CD4-positive, alpha-beta T cell (primary cell): ENCODE measurements around the gene SERGEF. TPM values are rescaled to one million over a fixed set of nuclear protein-coding genes. Genes with fewer than 3 reads are reported as not detected.

ENCODE experiments used
- ATAC-seq: fragments of 200-7000 bp; cut with Tn5 transposase; one replicate; pipeline ENCODE4 v1.10.0; 2022; ENCODE audit warnings: mild to moderate bottlenecking; ENCODE audit not compliant: poor library complexity
- CTCF ChIA-PET: fragments of 350-600 bp; sonication (Branson Sonifier 250); formaldehyde crosslinking; loops from one replicate; lab custom pipeline; 2021; ENCODE audit warnings: antibody characterized with exemption, inconsistent platforms; lab: Charles Lee
- POLR2A ChIA-PET: fragments of 350-600 bp; sonication (Branson Sonifier 250); formaldehyde crosslinking; loops from one replicate; lab custom pipeline; 2021; ENCODE audit warnings: antibody characterized with exemption, inconsistent platforms; lab: Charles Lee
- DNase-seq, 14 experiments: peaks; one replicate each; pipeline ENCODE4 v3.0.0-alpha.2; 2013 to 2020; ENCODE audit warnings: mixed read lengths in 2 of 14
- H3K27ac ChIP-seq, 2 donors: one replicate each; pipeline versions ENCODE4 v1.5.1 to v1.7.0; 2013; ENCODE audit warnings: low read length in 2 of 2, low read depth in 1 of 2, mild to moderate bottlenecking in 1 of 2
- H3K27me3 ChIP-seq, 2 experiments: 1 replicate in 1 of 2; 2 replicates in 1 of 2; pipeline versions ENCODE4 v1.6.1 to v1.7.0; 2013; ENCODE audit warnings: low read length in 2 of 2, control low read depth in 1 of 2, mild to moderate bottlenecking in 1 of 2, moderate library complexity in 1 of 2; ENCODE audit not compliant: insufficient read depth in 2 of 2, control insufficient read depth in 1 of 2
- H3K36me3 ChIP-seq: one replicate; pipeline ENCODE4 v1.6.1; 2013; ENCODE audit warnings: low read length, control low read depth; ENCODE audit not compliant: insufficient read depth
- H3K4me1 ChIP-seq: one replicate; pipeline ENCODE4 v1.6.1; 2013; ENCODE audit warnings: low read length, control low read depth; ENCODE audit not compliant: insufficient read depth
- H3K4me3 ChIP-seq: one replicate; pipeline ENCODE4 v1.5.1; 2013; ENCODE audit warnings: mild to moderate bottlenecking, low read length, moderate library complexity
- H3K9me3 ChIP-seq, 2 experiments: 1 replicate in 1 of 2; 2 replicates in 1 of 2; pipeline versions ENCODE4 v1.6.1 to v1.7.0; 2013; ENCODE audit warnings: low read length in 2 of 2, mild to moderate bottlenecking in 2 of 2, control low read depth in 1 of 2, moderate library complexity in 1 of 2; ENCODE audit not compliant: control insufficient read depth in 1 of 2, insufficient read depth in 1 of 2
- H3K27ac Mint-ChIP-seq: one replicate; pipeline ENCODE4 v1.8.0; 2020; ENCODE audit warnings: mixed read lengths
- H3K27me3 Mint-ChIP-seq: one replicate; pipeline ENCODE4 v1.8.0; 2021; ENCODE audit warnings: mixed read lengths
- H3K36me3 Mint-ChIP-seq: one replicate; pipeline ENCODE4 v1.8.0; 2021; ENCODE audit warnings: low read depth, mixed read lengths
- H3K4me1 Mint-ChIP-seq: one replicate; pipeline ENCODE4 v1.8.0; 2021; ENCODE audit warnings: low read depth, mixed read lengths
- H3K4me3 Mint-ChIP-seq: one replicate; pipeline ENCODE4 v1.8.0; 2020; ENCODE audit warnings: mild to moderate bottlenecking, mixed read lengths
- H3K9me3 Mint-ChIP-seq: one replicate; pipeline ENCODE4 v1.8.0; 2020; ENCODE audit warnings: mixed read lengths
- intact Hi-C, 2 experiments: fragments of 100-400 bp; cut with DNase I in 1 of 2; cut with micrococcal nuclease in 1 of 2; formaldehyde crosslinking; loops; one replicate each; pipeline versions ENCODE4 v1.15.1 to v1.9.0; 2023 to 2025; cut with DNase I, micrococcal nuclease
- total RNA-seq, 174 experiments: library from RNA in 2 of 174; stranded (reverse) in 2 of 174; gene quantifications; one replicate each; pipeline ENCODE4 v1.2.3 and lab custom pipeline; 2021 to 2026
- TF ChIP-seq, protein P1 (sequence below): fragments of 200-600 bp; IDR thresholded peaks from one replicate; pipeline ENCODE4 v1.8.0; 2022; ENCODE audit warnings: antibody characterized with exemption, mild to moderate bottlenecking

Gene SERGEF
- total RNA-seq, 2 experiments from 2014 or later = 35.2 to 37.1 TPM

DNA sequence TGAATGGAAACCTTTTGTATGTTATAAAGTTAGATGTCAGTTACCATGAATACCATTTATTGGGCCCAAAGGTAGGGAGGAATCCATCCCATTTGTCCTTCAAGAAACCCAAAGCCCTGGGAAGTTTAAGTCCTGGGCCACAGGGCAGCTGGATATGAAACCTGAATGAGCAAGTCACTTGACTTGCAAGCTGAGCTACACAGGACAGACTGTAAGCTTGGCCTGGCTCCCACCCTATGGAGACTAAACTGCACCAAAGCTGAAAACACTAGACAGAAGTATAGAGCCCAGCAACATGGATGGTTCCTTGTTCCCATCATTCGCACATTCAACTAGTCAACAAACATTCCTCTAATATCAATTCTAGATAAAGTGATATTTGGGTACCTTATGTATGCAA, 207.0 kb downstream of the SERGEF start:
- no peaks in the 10 kb centered on the region for H3K4me1 Mint-ChIP-seq
- H3K4me3 ChIP-seq = no peak overlapping the region
- ATAC-seq = no peak
- intact Hi-C loops = no loop called here
- no peak overlapping the region for H3K4me3 Mint-ChIP-seq
- TF ChIP-seq, protein P1, sequence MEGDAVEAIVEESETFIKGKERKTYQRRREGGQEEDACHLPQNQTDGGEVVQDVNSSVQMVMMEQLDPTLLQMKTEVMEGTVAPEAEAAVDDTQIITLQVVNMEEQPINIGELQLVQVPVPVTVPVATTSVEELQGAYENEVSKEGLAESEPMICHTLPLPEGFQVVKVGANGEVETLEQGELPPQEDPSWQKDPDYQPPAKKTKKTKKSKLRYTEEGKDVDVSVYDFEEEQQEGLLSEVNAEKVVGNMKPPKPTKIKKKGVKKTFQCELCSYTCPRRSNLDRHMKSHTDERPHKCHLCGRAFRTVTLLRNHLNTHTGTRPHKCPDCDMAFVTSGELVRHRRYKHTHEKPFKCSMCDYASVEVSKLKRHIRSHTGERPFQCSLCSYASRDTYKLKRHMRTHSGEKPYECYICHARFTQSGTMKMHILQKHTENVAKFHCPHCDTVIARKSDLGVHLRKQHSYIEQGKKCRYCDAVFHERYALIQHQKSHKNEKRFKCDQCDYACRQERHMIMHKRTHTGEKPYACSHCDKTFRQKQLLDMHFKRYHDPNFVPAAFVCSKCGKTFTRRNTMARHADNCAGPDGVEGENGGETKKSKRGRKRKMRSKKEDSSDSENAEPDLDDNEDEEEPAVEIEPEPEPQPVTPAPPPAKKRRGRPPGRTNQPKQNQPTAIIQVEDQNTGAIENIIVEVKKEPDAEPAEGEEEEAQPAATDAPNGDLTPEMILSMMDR = no peak
- H3K9me3 ChIP-seq = no peaks in the 10 kb centered on the region
- no peaks in the 10 kb centered on the region for H3K4me1 ChIP-seq
- H3K27ac Mint-ChIP-seq = no peak overlapping the region
- H3K27me3 ChIP-seq = no peaks in the 10 kb centered on the region
- no peak overlapping the region for H3K27ac ChIP-seq
- ChIA-PET POLR2A (no interaction called here), CTCF (no interaction called here)
- peaks cover 4% of the 10 kb centered on the region for H3K36me3 Mint-ChIP-seq
- H3K36me3 ChIP-seq = no peaks in the 10 kb centered on the region
- no peaks in the 10 kb centered on the region for H3K27me3 Mint-ChIP-seq
- no peak for DNase-seq
- H3K9me3 Mint-ChIP-seq = no peaks in the 10 kb centered on the region

- ATAC-seq = no peak
- H3K36me3 Mint-ChIP-seq = peaks cover 4% of the 10 kb centered on the region
- TF ChIP-seq, protein P1 = no peak
These were observed 207.8 kb downstream of the SERGEF start for GRCh38 chr11:17805043-17805442.

DNA sequence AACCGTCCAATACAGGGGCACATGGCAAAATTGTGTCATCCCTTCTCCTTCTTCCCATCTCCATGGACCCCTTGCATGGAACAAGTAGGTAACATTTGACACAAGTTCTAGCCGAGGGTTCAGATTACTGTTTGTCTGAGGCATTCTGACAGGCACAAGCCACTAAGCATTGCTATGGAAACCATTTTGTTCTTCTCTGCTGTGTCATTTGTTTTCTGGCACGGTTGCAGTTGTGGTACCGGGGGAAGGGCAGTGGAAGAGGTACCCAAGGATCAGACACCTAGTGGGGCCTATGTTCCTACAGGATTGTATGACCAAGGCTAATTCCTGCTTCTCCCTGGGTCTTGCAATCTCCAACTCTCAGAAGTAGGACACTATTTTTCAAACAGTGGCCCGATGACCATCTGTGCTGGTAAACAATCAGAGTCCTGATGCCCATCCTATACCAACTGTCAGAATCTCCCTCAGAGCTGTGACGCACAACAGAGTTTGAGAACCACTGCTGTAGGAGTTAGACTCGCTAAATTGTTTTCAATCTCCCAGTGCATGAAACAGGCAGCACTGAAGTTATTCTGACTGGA, 209.0 kb downstream of the SERGEF start:
- intact Hi-C loops = no loop called here
- no peak overlapping the region for H3K4me3 Mint-ChIP-seq
- TF ChIP-seq, protein P1 = no peak
- Histone ChIP-seq H3K9me3 (no peaks in the 10 kb centered on the region), H3K4me3 (no peak overlapping the region), H3K27me3 (no peaks in the 10 kb centered on the region), H3K4me1 (no peaks in the 10 kb centered on the region), H3K27ac (no peak overlapping the region), H3K36me3 (no peaks in the 10 kb centered on the region)
- no peaks in the 10 kb centered on the region for H3K9me3 Mint-ChIP-seq
- ChIA-PET CTCF (no interaction called here), POLR2A (no interaction called here)
- H3K27ac Mint-ChIP-seq = no peak overlapping the region
- peaks cover 4% of the 10 kb centered on the region for H3K36me3 Mint-ChIP-seq
- H3K27me3 Mint-ChIP-seq = no peaks in the 10 kb centered on the region
- no peaks in the 10 kb centered on the region for H3K4me1 Mint-ChIP-seq
- ATAC-seq (no peak), DNase-seq (no peak)

More at GRCh38 chr11:17805043-17805442, 207.8 kb downstream of the SERGEF start:
- no peak overlapping the region for H3K27ac Mint-ChIP-seq
- H3K4me1 Mint-ChIP-seq = no peaks in the 10 kb centered on the region
- no peak overlapping the region for H3K4me3 Mint-ChIP-seq
- no peak overlapping the region for H3K27ac ChIP-seq
- no peaks in the 10 kb centered on the region for H3K27me3 ChIP-seq
- H3K9me3 ChIP-seq = no peaks in the 10 kb centered on the region
- ChIA-PET POLR2A (no interaction called here), CTCF (no interaction called here)
- intact Hi-C loops = no loop called here
- H3K9me3 Mint-ChIP-seq = no peaks in the 10 kb centered on the region
- no peaks in the 10 kb centered on the region for H3K36me3 ChIP-seq
- H3K27me3 Mint-ChIP-seq = no peaks in the 10 kb centered on the region
- no peak overlapping the region for H3K4me3 ChIP-seq
- H3K4me1 ChIP-seq = no peaks in the 10 kb centered on the region
- DNase-seq = no peak
